ENCODE measurements around the gene TTC36. TPM values are rescaled to one million over a fixed set of nuclear protein-coding genes. Genes with fewer than 3 reads are reported as not detected.
"Not testable (repeated sequence)": the region's sequence is repeated elsewhere in the genome, so short reads cannot be mapped to it uniquely, and the experiment has no call there.

Gene TTC36
- total RNA-seq, 1 experiment from 2014 or later: not detected

GRCh38 chr11:118574636-118575035 lies 47.4 kb downstream of the TTC36 start:
- H3K4me3 ChIP-seq (ENCODE audit: low read length): no peak overlapping the region
- H3K4me2 ChIP-seq (ENCODE audit: low read depth, low read length, poor library complexity, severe bottlenecking): peak overlapping the region; percentile 80
- H2AFZ ChIP-seq (ENCODE audit: low read length): no peak overlapping the region
- H3K36me3 ChIP-seq (ENCODE audit: insufficient read depth, low read length): no peaks in the 10 kb centered on the region
- H3K9ac ChIP-seq (ENCODE audit: low read length): no peak overlapping the region
- no peaks in the 10 kb centered on the region for H3K9me2 ChIP-seq (replicated peaks; ENCODE audit: insufficient read depth, low read length)
- no peaks in the 10 kb centered on the region for H3K27me3 ChIP-seq (ENCODE audit: low read length)
- H3K27ac ChIP-seq (ENCODE audit: low read length): no peak overlapping the region
- peaks cover 11% of the 10 kb centered on the region for H4K20me1 ChIP-seq (ENCODE audit: insufficient read depth, low read depth, low read length)
- H3K4me1 ChIP-seq (ENCODE audit: low read length): peaks cover 25% of the 10 kb centered on the region
- no peak for DNase-seq
- H3K79me2 ChIP-seq (ENCODE audit: low read length): peaks cover 66% of the 10 kb centered on the region
- H3K9me3 ChIP-seq (ENCODE audit: low read length): no peaks in the 10 kb centered on the region

GRCh38 chr11:118577995-118578394 lies 50.7 kb downstream of the TTC36 start:
- H3K27me3 ChIP-seq (ENCODE audit: low read length); H3K4me2 ChIP-seq (ENCODE audit: low read depth, low read length, poor library complexity, severe bottlenecking); H3K4me3 ChIP-seq (ENCODE audit: low read length); H3K9ac ChIP-seq (ENCODE audit: low read length); H3K9me3 ChIP-seq (ENCODE audit: low read length); H3K9me2 ChIP-seq (replicated peaks; ENCODE audit: insufficient read depth, low read length); H2AFZ ChIP-seq (ENCODE audit: low read length); H3K36me3 ChIP-seq (ENCODE audit: insufficient read depth, low read length); DNase-seq; H3K27ac ChIP-seq (ENCODE audit: low read length): not testable (repeated sequence)
- Histone ChIP-seq H3K79me2 (ENCODE audit: low read length) (peaks cover 71% of the 10 kb centered on the region), H4K20me1 (ENCODE audit: insufficient read depth, low read depth, low read length) (peaks cover 10% of the 10 kb centered on the region), H3K4me1 (ENCODE audit: low read length) (peaks cover 20% of the 10 kb centered on the region)

Other genes starting within 250 kb of the TTC36 start
- 0.32 and 1.3 TPM in 2 replicates for gene CD3E, start 222.7 kb upstream of the TTC36 start, total RNA-seq (2014; rRNA removed; shearing (Covaris generic); ENCODE audit: low replicate concordance)
- gene CD3D, start 184.8 kb upstream of the TTC36 start, total RNA-seq (2014; rRNA removed; shearing (Covaris generic); ENCODE audit: low replicate concordance): 3.7 and 5.7 TPM in 2 replicates
- gene CD3G, start 183.1 kb upstream of the TTC36 start, total RNA-seq (2014; rRNA removed; shearing (Covaris generic); ENCODE audit: low replicate concordance): 88.1 and 158 TPM in 2 replicates
- 9.7 and 26.3 TPM in 2 replicates for gene UBE4A, start 167.9 kb upstream of the TTC36 start, total RNA-seq (2014; rRNA removed; shearing (Covaris generic); ENCODE audit: low replicate concordance)
- gene ATP5MG, start 125.9 kb upstream of the TTC36 start, total RNA-seq (2014; rRNA removed; shearing (Covaris generic); ENCODE audit: low replicate concordance): 80.7 and 82.4 TPM in 2 replicates
- 37.6 and 40.7 TPM in 2 replicates for gene KMT2A, start 91.0 kb upstream of the TTC36 start, total RNA-seq (2014; rRNA removed; shearing (Covaris generic); ENCODE audit: low replicate concordance)
- 9.1 and 12.1 TPM in 2 replicates for gene TMEM25, start 3.7 kb downstream of the TTC36 start, total RNA-seq (2014; rRNA removed; shearing (Covaris generic); ENCODE audit: low replicate concordance)
- gene IFT46, start 38.5 kb downstream of the TTC36 start, total RNA-seq (2014; rRNA removed; shearing (Covaris generic); ENCODE audit: low replicate concordance): 13.5 and 28.6 TPM in 2 replicates
- gene ARCN1, start 44.9 kb downstream of the TTC36 start, total RNA-seq (2014; rRNA removed; shearing (Covaris generic); ENCODE audit: low replicate concordance): 29.6 and 34.4 TPM in 2 replicates
- 0.19 TPM in 1 of 2 replicates, not detected in the other for gene PHLDB1, start 80.1 kb downstream of the TTC36 start, total RNA-seq (2014; rRNA removed; shearing (Covaris generic); ENCODE audit: low replicate concordance)
- gene TREH, start 152.2 kb downstream of the TTC36 start, total RNA-seq (2014; rRNA removed; shearing (Covaris generic); ENCODE audit: low replicate concordance): not detected in 2 replicates